HS-27A (cell line): ENCODE results near the gene RBFOX2.

Experiments
- DNase-seq: peaks from one replicate; pipeline ENCODE4 v3.0.0-alpha.2; 2012; ENCODE audit warnings: low read depth, missing footprints

The RBFOX2 gene

GRCh38 chr22:35896111-35896705, 132.4 kb downstream of the RBFOX2 start:
- DNase-seq, result no peak

GRCh38 chr22:35894937-35895708, 133.5 kb downstream of the RBFOX2 start:
- DNase-seq, result no peak

GRCh38 chr22:35894464-35894878, 134.2 kb downstream of the RBFOX2 start:
- DNase-seq, result no peak

- DNase-seq, result no peak
Measured at GRCh38 chr22:35893698-35894097, 134.9 kb downstream of the RBFOX2 start.

- no peak for DNase-seq
Measured at GRCh38 chr22:35892192-35892591, 136.4 kb downstream of the RBFOX2 start.

GRCh38 chr22:35891442-35891841, 137.2 kb downstream of the RBFOX2 start:
- DNase-seq, result no peak

- DNase-seq, result no peak
Measured at GRCh38 chr22:35889071-35889470, 139.6 kb downstream of the RBFOX2 start.

GRCh38 chr22:35888181-35888870, 140.3 kb downstream of the RBFOX2 start:
- DNase-seq, result no peak

- no peak for DNase-seq
Measured at GRCh38 chr22:35887296-35887875, 141.2 kb downstream of the RBFOX2 start.

- no peak for DNase-seq
Measured at GRCh38 chr22:35886309-35886708, 142.3 kb downstream of the RBFOX2 start.

- no peak for DNase-seq
Measured at GRCh38 chr22:35884529-35884928, 144.1 kb downstream of the RBFOX2 start.

GRCh38 chr22:35883031-35883620, 145.5 kb downstream of the RBFOX2 start:
- DNase-seq, result no peak

GRCh38 chr22:35882211-35883030, 146.2 kb downstream of the RBFOX2 start:
- DNase-seq, result no peak

- DNase-seq, result no peak
Measured at GRCh38 chr22:35879351-35879750, 149.3 kb downstream of the RBFOX2 start.

- DNase-seq, result no peak
Measured at GRCh38 chr22:35873426-35873825, 155.2 kb downstream of the RBFOX2 start.

GRCh38 chr22:35872451-35872850, 156.2 kb downstream of the RBFOX2 start:
- DNase-seq, result no peak

- DNase-seq, result no peak
Measured at GRCh38 chr22:35870517-35871293, 157.9 kb downstream of the RBFOX2 start.

GRCh38 chr22:35868938-35869337, 159.7 kb downstream of the RBFOX2 start:
- DNase-seq, result peak; percentile 19

- DNase-seq, result no peak
Measured at GRCh38 chr22:35866651-35867050, 162.0 kb downstream of the RBFOX2 start.

GRCh38 chr22:35864545-35865165, 164.0 kb downstream of the RBFOX2 start:
- DNase-seq, result no peak
